Loucy (cell line): ENCODE data around the gene SNRNP70.

Source experiments
- EZH2phosphoT487 ChIP-seq: fragments of 200-600 bp; IDR thresholded peaks from 2 replicates; pipeline ENCODE4 v1.6.1; 2018; ENCODE audit warnings: antibody characterized with exemption, mild to moderate bottlenecking, moderate library complexity, borderline replicate concordance
- TF ChIP-seq, protein P1 (sequence below): fragments of 200-600 bp; sonication (generic); conservative IDR thresholded peaks from 2 replicates; pipeline ENCODE4 v1.5.1; 2014; ENCODE audit warnings: mild to moderate bottlenecking, antibody characterized with exemption, low read length

DNA sequence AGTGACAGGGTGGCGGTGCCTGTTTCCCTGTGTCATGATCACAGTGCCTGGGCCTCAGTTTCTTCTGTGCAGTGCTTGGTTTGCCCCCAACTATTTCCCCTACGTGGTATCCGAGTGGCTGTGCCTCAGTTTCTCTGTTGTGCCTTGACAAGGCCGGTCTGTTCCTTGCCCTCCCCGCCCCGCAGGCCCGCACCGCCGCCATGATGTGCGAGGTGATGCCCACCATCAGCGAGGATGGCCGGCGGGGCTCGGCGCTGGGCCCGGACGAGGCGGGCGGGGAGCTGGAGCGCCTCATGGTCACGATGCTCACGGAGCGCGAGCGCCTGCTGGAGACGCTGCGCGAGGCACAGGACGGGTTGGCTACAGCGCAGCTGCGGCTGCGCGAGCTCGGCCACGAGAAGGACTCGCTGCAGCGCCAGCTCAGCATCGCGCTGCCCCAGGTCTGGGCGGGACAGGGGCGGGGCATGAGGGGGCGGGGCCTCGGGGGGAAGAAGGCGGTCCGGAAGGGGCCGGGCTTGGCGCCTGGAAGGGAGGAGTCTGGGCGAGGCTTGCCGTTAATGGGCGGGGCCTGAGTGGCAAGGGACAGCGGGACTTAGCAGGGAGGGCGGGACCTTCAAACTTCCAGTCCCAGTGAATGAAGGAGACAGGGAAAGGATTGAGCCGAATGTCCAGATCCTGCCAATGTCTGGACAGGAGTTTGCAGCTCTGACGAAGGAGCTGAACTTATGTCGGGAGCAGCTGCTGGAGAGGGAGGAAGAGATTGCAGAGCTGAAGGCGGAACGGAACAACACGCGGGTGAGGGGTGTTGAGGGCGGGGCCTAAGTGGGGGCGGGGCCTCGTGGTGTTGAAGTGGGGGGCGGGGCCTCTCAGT is 42.7 kb downstream of the SNRNP70 start:
- TF ChIP-seq, protein P1, sequence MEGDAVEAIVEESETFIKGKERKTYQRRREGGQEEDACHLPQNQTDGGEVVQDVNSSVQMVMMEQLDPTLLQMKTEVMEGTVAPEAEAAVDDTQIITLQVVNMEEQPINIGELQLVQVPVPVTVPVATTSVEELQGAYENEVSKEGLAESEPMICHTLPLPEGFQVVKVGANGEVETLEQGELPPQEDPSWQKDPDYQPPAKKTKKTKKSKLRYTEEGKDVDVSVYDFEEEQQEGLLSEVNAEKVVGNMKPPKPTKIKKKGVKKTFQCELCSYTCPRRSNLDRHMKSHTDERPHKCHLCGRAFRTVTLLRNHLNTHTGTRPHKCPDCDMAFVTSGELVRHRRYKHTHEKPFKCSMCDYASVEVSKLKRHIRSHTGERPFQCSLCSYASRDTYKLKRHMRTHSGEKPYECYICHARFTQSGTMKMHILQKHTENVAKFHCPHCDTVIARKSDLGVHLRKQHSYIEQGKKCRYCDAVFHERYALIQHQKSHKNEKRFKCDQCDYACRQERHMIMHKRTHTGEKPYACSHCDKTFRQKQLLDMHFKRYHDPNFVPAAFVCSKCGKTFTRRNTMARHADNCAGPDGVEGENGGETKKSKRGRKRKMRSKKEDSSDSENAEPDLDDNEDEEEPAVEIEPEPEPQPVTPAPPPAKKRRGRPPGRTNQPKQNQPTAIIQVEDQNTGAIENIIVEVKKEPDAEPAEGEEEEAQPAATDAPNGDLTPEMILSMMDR: no peak
- no peak for TF ChIP-seq EZH2phosphoT487
